Mucosa of rectum (tissue), 2 donors: ENCODE data around the gene PARD3.

Experiments
- H3K27ac ChIP-seq, 2 donors: one replicate each; pipeline ENCODE4 v1.7.0; 2013; ENCODE audit warnings: inconsistent platforms in 2 of 2, low read depth in 2 of 2, low read length in 2 of 2
- H3K27me3 ChIP-seq, 2 donors: one replicate each; pipeline ENCODE4 v1.7.0; 2013; ENCODE audit warnings: low read length in 2 of 2; ENCODE audit not compliant: control insufficient read depth in 2 of 2, insufficient read depth in 2 of 2
- H3K36me3 ChIP-seq, 2 donors: one replicate each; pipeline ENCODE4 v1.7.0; 2013; ENCODE audit warnings: low read length in 2 of 2; ENCODE audit not compliant: control insufficient read depth in 2 of 2, insufficient read depth in 2 of 2
- H3K4me1 ChIP-seq, 2 donors: one replicate each; pipeline ENCODE4 v1.7.0; 2013; ENCODE audit warnings: low read length in 2 of 2, mild to moderate bottlenecking in 1 of 2; ENCODE audit not compliant: control insufficient read depth in 2 of 2, insufficient read depth in 2 of 2
- H3K4me3 ChIP-seq, 2 donors: one replicate each; pipeline ENCODE4 v1.7.0; 2013; ENCODE audit warnings: low read length in 2 of 2
- H3K9ac ChIP-seq, 2 donors: one replicate each; pipeline ENCODE4 v1.7.0; 2013; ENCODE audit warnings: low read length in 2 of 2, low read depth in 1 of 2, mild to moderate bottlenecking in 1 of 2
- H3K9me3 ChIP-seq, 2 donors: one replicate each; pipeline ENCODE4 v1.7.0; 2013; ENCODE audit warnings: low read length in 2 of 2; ENCODE audit not compliant: control insufficient read depth in 2 of 2
- donor health status: healthy.
- donor health status: Normal muscosa, but diverticular disease.

PARD3 gene

DNA sequence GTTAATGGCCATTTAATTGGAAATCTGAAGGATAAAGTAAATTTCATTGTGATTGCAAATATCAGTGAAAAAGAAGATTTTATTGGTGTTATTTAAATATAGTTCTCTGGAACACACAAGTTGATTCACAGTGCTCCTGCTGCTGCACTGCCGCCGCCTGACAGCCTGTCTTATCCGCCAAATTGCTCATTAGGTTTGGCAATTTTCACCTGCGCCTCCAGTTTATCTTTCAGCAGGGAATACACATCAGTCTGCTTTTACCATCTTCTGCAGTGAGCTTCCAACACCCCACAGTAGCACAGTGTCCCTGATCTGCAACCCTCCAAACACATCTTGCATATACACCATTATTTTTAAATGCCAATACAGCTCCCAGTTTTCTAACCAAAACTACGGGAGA lies 308.3 kb downstream of the PARD3 start:
- Histone ChIP-seq H3K9me3 (no peaks in the 10 kb centered on the region), H3K36me3 (no peaks in the 10 kb centered on the region), H3K27ac (no peak overlapping the region), H3K4me1 (no peaks in the 10 kb centered on the region), H3K4me3 (no peak overlapping the region), H3K27me3 (no peaks in the 10 kb centered on the region), H3K9ac (no peak overlapping the region)

DNA sequence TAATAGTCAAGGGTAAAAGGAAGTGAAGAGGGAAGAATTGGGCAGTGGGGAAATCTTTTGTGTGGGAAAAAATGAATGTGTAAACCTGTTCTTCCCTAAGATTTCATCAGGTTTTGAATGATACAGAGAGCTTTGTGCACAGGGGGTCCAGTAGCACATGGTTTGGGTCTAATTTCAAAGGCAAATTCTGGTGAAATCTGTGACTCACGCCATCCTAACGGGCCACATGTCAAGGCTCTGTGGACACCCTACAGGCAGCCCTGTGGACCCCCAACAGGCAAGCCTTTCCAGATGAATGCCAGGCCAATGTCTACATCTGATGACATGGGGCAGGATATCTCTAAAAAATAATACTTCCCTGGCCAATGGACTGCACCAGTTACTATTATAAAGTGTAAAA lies 309.8 kb downstream of the PARD3 start:
- Histone ChIP-seq H3K27me3 (no peaks in the 10 kb centered on the region), H3K9ac (no peak overlapping the region), H3K4me1 (no peaks in the 10 kb centered on the region), H3K9me3 (no peaks in the 10 kb centered on the region), H3K27ac (no peak overlapping the region), H3K4me3 (no peak overlapping the region), H3K36me3 (no peaks in the 10 kb centered on the region)

GRCh38 chr10:34504534-34504933 lies 310.6 kb downstream of the PARD3 start:
- H3K9me3 ChIP-seq: no peaks in the 10 kb centered on the region
- H3K27ac ChIP-seq: no peak overlapping the region
- no peak overlapping the region for H3K9ac ChIP-seq
- H3K4me1 ChIP-seq: no peaks in the 10 kb centered on the region
- H3K36me3 ChIP-seq: no peaks in the 10 kb centered on the region
- H3K27me3 ChIP-seq: no peaks in the 10 kb centered on the region
- no peak overlapping the region for H3K4me3 ChIP-seq

DNA sequence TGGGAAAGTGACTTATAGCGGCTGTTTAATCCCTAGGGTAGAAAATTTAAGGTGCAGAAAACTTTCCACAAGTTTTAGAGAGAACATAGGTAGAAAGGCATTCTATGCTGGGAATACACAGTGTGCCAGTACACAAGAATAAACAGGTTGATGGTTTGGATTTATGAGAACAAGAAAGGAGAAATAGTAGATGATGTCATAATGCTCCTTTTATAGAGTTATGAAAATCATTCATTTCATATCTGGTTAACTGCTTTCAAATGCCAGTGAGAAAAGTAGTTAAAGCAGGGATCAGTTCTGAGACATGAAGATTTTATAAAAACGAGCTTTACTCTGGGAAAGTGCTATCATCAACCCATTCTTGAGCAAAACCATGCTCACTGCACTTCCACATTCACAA lies 311.4 kb downstream of the PARD3 start:
- Histone ChIP-seq H3K4me3 (no peak overlapping the region), H3K9ac (no peak overlapping the region), H3K4me1 (no peaks in the 10 kb centered on the region), H3K27me3 (no peaks in the 10 kb centered on the region), H3K9me3 (no peaks in the 10 kb centered on the region), H3K36me3 (no peaks in the 10 kb centered on the region), H3K27ac (no peak overlapping the region)

DNA sequence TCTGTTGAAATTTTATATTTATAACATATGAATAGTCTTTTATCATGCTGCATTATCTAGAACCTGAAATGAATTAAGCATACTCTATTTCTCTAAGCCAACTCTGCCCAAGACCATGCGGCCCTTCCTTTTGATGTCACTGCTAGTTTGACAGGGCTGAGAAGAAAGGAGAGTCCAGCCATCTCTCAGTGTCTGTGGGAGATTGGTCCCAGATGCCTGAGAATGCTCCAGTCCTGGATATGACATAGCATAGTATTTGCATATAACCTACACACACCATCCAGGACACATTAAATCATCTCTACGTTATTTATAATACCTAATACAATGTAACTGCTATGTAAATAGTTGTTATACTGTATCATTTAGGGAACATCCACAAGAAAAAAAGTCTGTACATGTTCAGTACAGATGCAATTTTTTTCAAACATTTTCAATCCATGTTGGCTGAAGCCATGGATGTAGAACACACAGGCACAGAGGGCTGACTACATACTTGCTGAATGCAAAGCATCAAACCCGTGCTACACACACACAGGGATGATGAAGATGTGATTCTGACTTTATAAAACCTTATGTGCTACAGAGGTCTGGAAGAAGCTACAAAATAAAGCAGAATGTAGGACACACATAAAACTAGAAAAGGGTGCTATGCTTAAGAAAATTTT lies 315.4 kb downstream of the PARD3 start:
- Histone ChIP-seq H3K4me3 (no peak overlapping the region), H3K9ac (no peak overlapping the region), H3K9me3 (no peaks in the 10 kb centered on the region), H3K36me3 (no peaks in the 10 kb centered on the region), H3K4me1 (no peaks in the 10 kb centered on the region), H3K27me3 (no peaks in the 10 kb centered on the region), H3K27ac (no peak overlapping the region)

- Histone ChIP-seq H3K4me3 (no peak overlapping the region), H3K27me3 (no peaks in the 10 kb centered on the region), H3K27ac (no peak overlapping the region), H3K9ac (no peak overlapping the region), H3K36me3 (no peaks in the 10 kb centered on the region), H3K4me1 (no peaks in the 10 kb centered on the region), H3K9me3 (no peaks in the 10 kb centered on the region)
These were observed 316.3 kb downstream of the PARD3 start for GRCh38 chr10:34498821-34499220.

- H3K4me1 ChIP-seq: no peaks in the 10 kb centered on the region
- no peaks in the 10 kb centered on the region for H3K36me3 ChIP-seq
- H3K27me3 ChIP-seq: no peaks in the 10 kb centered on the region
- no peak overlapping the region for H3K4me3 ChIP-seq
- no peaks in the 10 kb centered on the region for H3K9me3 ChIP-seq
- H3K9ac ChIP-seq: no peak overlapping the region
- H3K27ac ChIP-seq: no peak overlapping the region
These were observed 319.2 kb downstream of the PARD3 start for GRCh38 chr10:34495938-34496337.

- Histone ChIP-seq H3K4me1 (no peaks in the 10 kb centered on the region), H3K9ac (no peak overlapping the region)
These were observed 321.1 kb downstream of the PARD3 start for GRCh38 chr10:34494012-34494411.

DNA sequence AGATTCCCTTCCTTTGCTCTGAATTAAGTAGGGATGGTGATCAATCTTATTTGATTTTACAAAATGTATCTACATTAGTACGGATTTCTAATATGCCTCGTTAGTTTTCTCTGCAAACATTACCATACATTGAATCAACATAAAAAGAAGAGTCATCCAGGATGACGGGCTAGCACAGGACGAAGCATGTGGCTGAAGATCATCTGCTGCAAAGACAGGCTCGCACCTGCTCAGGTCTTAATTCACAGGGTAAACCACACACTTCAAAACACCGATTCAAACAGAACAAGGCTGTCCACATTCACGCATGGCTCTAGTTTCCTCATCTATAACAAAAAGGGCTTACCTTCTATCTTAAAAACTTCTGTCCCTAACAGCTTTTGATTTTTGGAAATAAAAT lies 323.0 kb downstream of the PARD3 start:
- Histone ChIP-seq H3K4me1 (no peaks in the 10 kb centered on the region), H3K27ac (no peak overlapping the region), H3K9ac (no peak overlapping the region), H3K9me3 (no peaks in the 10 kb centered on the region), H3K36me3 (no peaks in the 10 kb centered on the region), H3K4me3 (no peak overlapping the region), H3K27me3 (no peaks in the 10 kb centered on the region)

More at GRCh38 chr10:34494012-34494411, 321.1 kb downstream of the PARD3 start:
- Histone ChIP-seq H3K4me3 (no peak overlapping the region), H3K27ac (no peak overlapping the region), H3K9me3 (no peaks in the 10 kb centered on the region), H3K36me3 (no peaks in the 10 kb centered on the region), H3K27me3 (no peaks in the 10 kb centered on the region)

DNA sequence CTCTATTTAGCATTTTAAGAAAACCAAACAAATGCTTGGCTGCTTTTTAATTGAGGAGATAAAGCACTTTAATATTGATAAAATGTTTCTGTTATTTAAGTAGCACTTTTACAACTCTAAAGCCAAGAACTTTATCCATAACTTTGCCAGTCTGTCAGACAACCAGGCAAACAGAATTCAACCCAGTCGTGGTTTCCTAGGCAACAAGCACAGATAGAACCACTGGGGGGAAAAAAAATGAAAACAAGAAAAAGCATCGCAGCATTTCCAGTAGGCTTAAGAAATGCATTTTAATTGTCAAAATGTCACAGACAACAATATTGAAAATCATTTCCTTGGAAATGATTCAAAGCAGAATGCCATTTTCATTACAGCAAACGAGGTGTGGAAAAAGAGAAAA lies 323.4 kb downstream of the PARD3 start:
- Histone ChIP-seq H3K4me1 (no peaks in the 10 kb centered on the region), H3K9me3 (no peaks in the 10 kb centered on the region), H3K27me3 (no peaks in the 10 kb centered on the region), H3K27ac (no peak overlapping the region), H3K36me3 (no peaks in the 10 kb centered on the region), H3K4me3 (no peak overlapping the region), H3K9ac (no peak overlapping the region)
